ENCODE measurements around the gene DHRS2. TPM values are rescaled to one million over a fixed set of nuclear protein-coding genes. Genes with fewer than 3 reads are reported as not detected.

Gene DHRS2
- total RNA-seq, 1 donor from 2014 or later: not detected

DNA sequence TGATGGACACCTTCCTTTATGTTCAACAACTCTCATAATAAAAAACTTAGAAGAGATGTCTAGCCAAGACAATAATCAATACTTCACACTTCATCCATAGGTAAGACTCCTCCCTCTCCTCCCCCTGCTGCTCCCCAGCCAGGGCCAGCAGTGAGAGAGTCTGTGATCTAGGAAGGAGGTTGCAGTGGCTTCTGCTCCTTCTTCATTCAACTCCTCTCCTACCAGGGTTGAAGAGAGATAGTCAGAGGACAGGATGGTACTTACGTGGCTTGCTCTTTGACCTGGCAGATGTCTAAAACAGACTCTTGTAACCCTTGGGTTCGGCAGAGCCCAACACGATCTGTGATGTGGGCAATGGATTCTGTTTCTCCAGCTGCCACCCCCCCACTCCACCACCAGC is 31.0 kb downstream of the DHRS2 start:
- Mint-ChIP-seq H3K36me3 (ENCODE audit: low read depth) (no peaks in the 10 kb centered on the region), H3K9me3 (no peaks in the 10 kb centered on the region), H3K4me1 (no peaks in the 10 kb centered on the region), H3K4me3 (no peak overlapping the region), H3K27me3 (no peaks in the 10 kb centered on the region), H3K27ac (no peak overlapping the region)
- ChIA-PET POLR2A (no interaction called here), CTCF (interaction anchor here (1.7 kb wide), 1 partner anchor 36 kb away, joined by 3 read pairs; no protein-coding TSS in a partner anchor)
- intact Hi-C loops (cut with micrococcal nuclease): no loop called here
- no peak for DNase-seq
- no peak for ATAC-seq (ENCODE audit: low read depth)
- TF ChIP-seq, protein P1, sequence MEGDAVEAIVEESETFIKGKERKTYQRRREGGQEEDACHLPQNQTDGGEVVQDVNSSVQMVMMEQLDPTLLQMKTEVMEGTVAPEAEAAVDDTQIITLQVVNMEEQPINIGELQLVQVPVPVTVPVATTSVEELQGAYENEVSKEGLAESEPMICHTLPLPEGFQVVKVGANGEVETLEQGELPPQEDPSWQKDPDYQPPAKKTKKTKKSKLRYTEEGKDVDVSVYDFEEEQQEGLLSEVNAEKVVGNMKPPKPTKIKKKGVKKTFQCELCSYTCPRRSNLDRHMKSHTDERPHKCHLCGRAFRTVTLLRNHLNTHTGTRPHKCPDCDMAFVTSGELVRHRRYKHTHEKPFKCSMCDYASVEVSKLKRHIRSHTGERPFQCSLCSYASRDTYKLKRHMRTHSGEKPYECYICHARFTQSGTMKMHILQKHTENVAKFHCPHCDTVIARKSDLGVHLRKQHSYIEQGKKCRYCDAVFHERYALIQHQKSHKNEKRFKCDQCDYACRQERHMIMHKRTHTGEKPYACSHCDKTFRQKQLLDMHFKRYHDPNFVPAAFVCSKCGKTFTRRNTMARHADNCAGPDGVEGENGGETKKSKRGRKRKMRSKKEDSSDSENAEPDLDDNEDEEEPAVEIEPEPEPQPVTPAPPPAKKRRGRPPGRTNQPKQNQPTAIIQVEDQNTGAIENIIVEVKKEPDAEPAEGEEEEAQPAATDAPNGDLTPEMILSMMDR (IDR thresholded peaks at IDR 0.05): no peak

DNA sequence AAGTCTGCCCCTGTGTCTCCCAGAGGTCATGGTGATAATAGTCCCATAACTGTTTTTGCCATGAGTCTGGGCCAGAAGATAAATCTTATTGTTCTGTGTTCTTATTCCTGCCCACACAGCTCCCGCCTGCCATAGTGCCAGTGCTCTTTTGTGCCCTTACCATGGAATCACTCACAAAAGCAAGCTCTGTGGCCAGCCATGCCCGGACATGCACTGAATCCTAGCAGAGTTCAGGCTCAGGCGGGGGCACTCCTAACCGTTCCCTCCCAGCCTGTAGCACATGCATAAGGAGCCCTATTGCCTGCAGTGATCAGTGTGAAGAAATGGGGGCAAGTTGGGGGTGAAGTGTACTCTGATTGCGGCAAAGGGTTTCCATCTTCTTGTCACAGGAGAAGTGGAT is 33.3 kb downstream of the DHRS2 start:
- no peak overlapping the region for H3K4me3 Mint-ChIP-seq
- DNase-seq (no peak), ATAC-seq (ENCODE audit: low read depth) (no peak)
- no peaks in the 10 kb centered on the region for H3K9me3 Mint-ChIP-seq
- ChIA-PET CTCF (no interaction called here), POLR2A (no interaction called here)
- H3K36me3 Mint-ChIP-seq (ENCODE audit: low read depth): no peaks in the 10 kb centered on the region
- intact Hi-C loops (cut with micrococcal nuclease): no loop called here
- no peak overlapping the region for H3K27ac Mint-ChIP-seq
- H3K4me1 Mint-ChIP-seq: no peaks in the 10 kb centered on the region
- TF ChIP-seq, protein P1 (IDR thresholded peaks at IDR 0.05): no peak
- H3K27me3 Mint-ChIP-seq: peaks cover 5% of the 10 kb centered on the region

DNA sequence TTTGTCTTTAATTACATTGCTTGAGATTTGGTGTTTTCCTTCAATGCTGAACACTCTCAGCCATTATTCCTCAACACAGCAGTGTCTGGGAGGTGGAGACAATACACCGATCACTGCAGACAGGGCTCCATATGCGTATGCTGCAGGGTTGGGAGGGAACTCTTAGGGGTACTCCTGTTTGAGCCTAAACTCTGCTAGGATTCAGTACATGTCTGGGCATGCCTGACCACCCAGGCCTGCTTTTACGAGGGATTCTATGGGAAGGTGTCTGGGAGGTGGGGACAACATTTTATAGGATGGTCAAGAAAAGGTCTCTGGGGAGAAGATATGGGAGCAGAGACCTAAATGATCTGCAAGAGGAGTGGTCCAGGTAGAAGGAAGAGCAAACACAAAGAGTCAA is 34.3 kb downstream of the DHRS2 start:
- Mint-ChIP-seq H3K27ac (no peak overlapping the region), H3K36me3 (ENCODE audit: low read depth) (no peaks in the 10 kb centered on the region), H3K4me3 (no peak overlapping the region), H3K27me3 (peaks cover 5% of the 10 kb centered on the region), H3K4me1 (no peaks in the 10 kb centered on the region), H3K9me3 (no peaks in the 10 kb centered on the region)
- intact Hi-C loops (cut with micrococcal nuclease): no loop called here
- no peak for ATAC-seq (ENCODE audit: low read depth)
- TF ChIP-seq, protein P1 (IDR thresholded peaks at IDR 0.05): no peak
- ChIA-PET POLR2A (no interaction called here), CTCF (no interaction called here)
- no peak for DNase-seq

DNA sequence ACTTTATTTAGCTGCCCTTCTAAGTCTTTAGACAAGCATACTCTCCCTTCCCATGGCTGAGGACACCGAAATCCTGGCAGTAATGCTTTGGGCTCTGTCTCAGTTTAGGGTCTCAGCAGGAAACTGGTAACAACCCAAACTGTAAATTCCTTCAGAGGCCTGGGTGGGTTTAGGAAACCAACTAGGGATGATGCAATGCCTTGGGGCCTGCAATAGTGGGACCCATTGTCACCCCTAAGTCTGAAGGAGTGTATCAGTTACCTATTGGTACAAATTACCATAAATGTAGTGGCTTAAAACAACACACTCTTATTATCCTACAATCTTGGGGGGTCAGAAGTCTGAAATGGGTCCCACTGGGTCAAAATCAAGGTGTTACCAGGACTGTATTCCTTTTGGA is 36.0 kb downstream of the DHRS2 start:
- no peak overlapping the region for H3K4me3 Mint-ChIP-seq
- TF ChIP-seq, protein P1 (IDR thresholded peaks at IDR 0.05): no peak
- no peaks in the 10 kb centered on the region for H3K9me3 Mint-ChIP-seq
- H3K4me1 Mint-ChIP-seq: no peaks in the 10 kb centered on the region
- ATAC-seq (ENCODE audit: low read depth) (no peak), DNase-seq (no peak)
- H3K27ac Mint-ChIP-seq: no peak overlapping the region
- CTCF ChIA-PET: no interaction called here
- POLR2A ChIA-PET: no interaction called here
- peaks cover 8% of the 10 kb centered on the region for H3K27me3 Mint-ChIP-seq
- intact Hi-C loops (cut with micrococcal nuclease): no loop called here
- no peaks in the 10 kb centered on the region for H3K36me3 Mint-ChIP-seq (ENCODE audit: low read depth)

DNA sequence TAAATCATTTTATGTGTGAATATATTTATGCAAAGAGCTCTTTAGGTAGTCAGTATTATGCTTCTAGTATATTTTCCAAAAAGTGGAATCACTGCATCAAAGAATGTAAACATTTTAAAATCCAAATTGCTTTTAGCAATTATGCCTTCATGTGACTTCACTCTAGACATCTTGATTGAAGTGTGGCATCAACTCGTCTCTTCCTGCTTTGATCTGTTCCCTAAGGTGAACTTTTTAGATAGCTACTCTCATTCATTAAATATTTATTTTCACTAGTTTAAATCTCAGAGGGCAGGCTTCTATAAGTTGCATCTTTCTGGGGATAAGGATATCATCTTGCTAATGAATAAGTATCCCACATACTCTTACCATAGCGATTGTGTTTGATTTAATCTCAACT is 39.2 kb downstream of the DHRS2 start:
- H3K27me3 Mint-ChIP-seq: peaks cover 16% of the 10 kb centered on the region
- H3K36me3 Mint-ChIP-seq (ENCODE audit: low read depth): no peaks in the 10 kb centered on the region
- POLR2A ChIA-PET: no interaction called here
- no peaks in the 10 kb centered on the region for H3K9me3 Mint-ChIP-seq
- no peak for DNase-seq
- intact Hi-C loops (cut with micrococcal nuclease): no loop called here
- TF ChIP-seq, protein P1 (IDR thresholded peaks at IDR 0.05): no peak
- CTCF ChIA-PET: no interaction called here
- no peaks in the 10 kb centered on the region for H3K4me1 Mint-ChIP-seq
- no peak overlapping the region for H3K4me3 Mint-ChIP-seq
- no peak for ATAC-seq (ENCODE audit: low read depth)
- H3K27ac Mint-ChIP-seq: no peak overlapping the region
